Mesendoderm (in vitro differentiated cells): ENCODE data around the gene ARHGAP45.
"Not testable (repeated sequence)": the region's sequence is repeated elsewhere in the genome, so short reads cannot be mapped to it uniquely, and the experiment has no call there.

Experiments
- DNase-seq: peaks from one replicate; pipeline ENCODE4 v3.0.0; 2013
- H2AK5ac ChIP-seq: 2 replicates; pipeline ENCODE4 v1.6.1; 2013; ENCODE audit warnings: low read length, inconsistent platforms
- H2BK120ac ChIP-seq: 2 replicates; pipeline ENCODE4 v1.6.1; 2013; ENCODE audit warnings: low read depth, mild to moderate bottlenecking, low read length, moderate library complexity, mixed read lengths
- H2BK15ac ChIP-seq: replicated peaks from 2 replicates; pipeline ENCODE4 v1.6.1; 2013; ENCODE audit warnings: low read depth, mild to moderate bottlenecking, moderate library complexity
- H2BK5ac ChIP-seq: 2 replicates; pipeline ENCODE4 v1.6.1; 2013; ENCODE audit warnings: low read length, inconsistent platforms
- H3K18ac ChIP-seq: 2 replicates; pipeline ENCODE4 v1.6.1; 2013; ENCODE audit warnings: mild to moderate bottlenecking, low read length, mixed read lengths
- H3K23ac ChIP-seq: one replicate; pipeline ENCODE4 v1.6.1; 2013; ENCODE audit warnings: low read length
- H3K27ac ChIP-seq: 2 replicates; pipeline ENCODE4 v1.5.1; 2013; ENCODE audit warnings: low read depth, mild to moderate bottlenecking, inconsistent platforms, low read length, moderate library complexity
- H3K27me3 ChIP-seq: 2 replicates; pipeline ENCODE4 v1.6.1; 2013; ENCODE audit warnings: low read length, control low read depth, mild to moderate bottlenecking, inconsistent platforms; ENCODE audit not compliant: insufficient read depth, poor library complexity
- H3K36me3 ChIP-seq: 2 replicates; pipeline ENCODE4 v1.6.1; 2013; ENCODE audit warnings: low read length, inconsistent platforms; ENCODE audit not compliant: control insufficient read depth, insufficient read depth
- H3K4ac ChIP-seq: one replicate; pipeline ENCODE4 v1.6.1; 2013; ENCODE audit warnings: low read depth, mild to moderate bottlenecking, low read length, moderate library complexity
- H3K4me1 ChIP-seq: 2 replicates; pipeline ENCODE4 v1.6.1; 2013; ENCODE audit warnings: low read depth, low read length, inconsistent platforms; ENCODE audit not compliant: control insufficient read depth
- H3K4me2 ChIP-seq: 2 replicates; pipeline ENCODE4 v1.6.1; 2013; ENCODE audit warnings: low read length
- H3K4me3 ChIP-seq: 2 replicates; pipeline ENCODE4 v1.5.1; 2013; ENCODE audit warnings: mild to moderate bottlenecking, low read length
- H3K56ac ChIP-seq: one replicate; pipeline ENCODE4 v1.6.1; 2013; ENCODE audit warnings: low read length
- H3K79me1 ChIP-seq: 2 replicates; pipeline ENCODE4 v1.6.1; 2013; ENCODE audit warnings: low read length, inconsistent platforms
- H3K79me2 ChIP-seq: 2 replicates; pipeline ENCODE4 v1.6.1; 2013; ENCODE audit warnings: mild to moderate bottlenecking, low read length; ENCODE audit not compliant: control insufficient read depth, insufficient read depth
- H3K9ac ChIP-seq: 2 replicates; pipeline ENCODE4 v1.6.1; 2013; ENCODE audit warnings: low read length, inconsistent platforms
- H4K5ac ChIP-seq: one replicate; pipeline ENCODE4 v1.6.1; 2013; ENCODE audit warnings: low read length
- H4K8ac ChIP-seq: one replicate; pipeline ENCODE4 v1.6.1; 2013; ENCODE audit warnings: low read depth, mild to moderate bottlenecking, control low read depth, low read length, moderate library complexity
- WGBS: extraction: QIAGEN DNeasy Blood & Tissue Kit; methylation state at CpG from one replicate; pipeline ENCODE4 v1.1.7; 2013; ENCODE audit warnings: low lambda C conversion rate, missing lambda C conversion rate; ENCODE audit not compliant: insufficient coverage; ENCODE audit errors: extremely low coverage; 5-methylcytosine and 5-hydroxymethylcytosine counted together

ARHGAP45 gene

DNA sequence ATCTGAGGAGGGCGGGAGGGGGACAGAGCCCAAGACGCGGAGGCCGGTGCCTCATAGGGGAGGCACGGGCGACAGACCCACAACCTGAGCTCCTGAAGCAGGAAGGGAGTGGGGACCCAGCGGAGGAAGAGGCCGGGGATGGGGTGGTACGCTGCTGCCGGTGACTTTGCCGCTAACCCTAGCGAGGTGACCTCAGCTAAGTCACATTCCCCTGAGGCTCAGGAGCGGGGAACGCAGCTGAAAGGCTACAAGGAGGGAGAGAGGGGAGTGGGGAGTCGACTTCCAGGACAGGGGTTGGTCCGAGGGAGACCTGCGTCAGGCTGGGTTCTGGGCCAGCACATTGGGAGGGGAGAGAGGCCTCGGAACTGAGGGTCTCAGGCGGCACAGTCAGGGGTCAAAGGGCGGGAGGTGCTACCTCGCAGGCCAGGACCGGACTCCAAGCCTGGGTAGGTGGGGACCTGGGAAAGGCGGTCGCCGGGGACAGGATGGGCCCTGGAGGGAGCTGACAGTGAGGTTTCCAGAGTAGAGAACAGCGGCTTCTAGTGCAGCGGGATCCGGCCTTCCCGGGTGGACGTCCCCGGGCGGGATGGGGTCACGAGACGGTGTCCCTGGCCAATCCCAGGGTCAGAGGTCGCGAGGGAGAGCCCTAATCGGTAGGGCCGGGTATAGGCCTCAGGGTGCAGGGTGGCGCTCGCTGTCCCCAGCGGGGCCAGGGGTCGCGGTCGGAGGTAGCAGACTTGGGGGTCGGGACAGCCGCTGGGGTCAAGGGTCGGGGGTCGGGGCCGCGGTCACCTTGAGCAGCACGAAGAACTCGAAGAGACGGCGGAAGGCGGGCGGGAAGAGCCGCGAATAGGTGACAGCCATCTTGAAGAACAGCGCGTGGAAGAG, 46.7 kb upstream of the ARHGAP45 start:
- peak overlapping the region; percentile 97 for H3K18ac ChIP-seq
- H3K4me2 ChIP-seq, result peak overlapping the region; percentile 85
- peak overlapping the region; percentile 87 for H3K9ac ChIP-seq
- no peak overlapping the region for H2BK15ac ChIP-seq
- no peak overlapping the region for H3K23ac ChIP-seq
- peak overlapping the region; percentile 96 for H3K56ac ChIP-seq
- no peak overlapping the region for H2BK5ac ChIP-seq
- peaks cover 55% of the 10 kb centered on the region for H3K79me2 ChIP-seq
- H3K27me3 ChIP-seq, result no peaks in the 10 kb centered on the region
- H3K79me1 ChIP-seq, result peaks cover 23% of the 10 kb centered on the region
- H3K27ac ChIP-seq, result peak overlapping the region; percentile 63
- WGBS, result no CpG with 5 or more reads among the region's 60 CpGs
- H3K4ac ChIP-seq, result peak overlapping the region; percentile 44
- no peak overlapping the region for H2AK5ac ChIP-seq
- H3K36me3 ChIP-seq, result no peaks in the 10 kb centered on the region
- H4K8ac ChIP-seq, result no peak overlapping the region
- peaks cover 6% of the 10 kb centered on the region for H3K4me1 ChIP-seq
- H3K4me3 ChIP-seq, result peak overlapping the region; percentile 77
- peak; percentile 64 for DNase-seq
- H4K5ac ChIP-seq, result no peak overlapping the region
- H2BK120ac ChIP-seq, result no peak overlapping the region

DNA sequence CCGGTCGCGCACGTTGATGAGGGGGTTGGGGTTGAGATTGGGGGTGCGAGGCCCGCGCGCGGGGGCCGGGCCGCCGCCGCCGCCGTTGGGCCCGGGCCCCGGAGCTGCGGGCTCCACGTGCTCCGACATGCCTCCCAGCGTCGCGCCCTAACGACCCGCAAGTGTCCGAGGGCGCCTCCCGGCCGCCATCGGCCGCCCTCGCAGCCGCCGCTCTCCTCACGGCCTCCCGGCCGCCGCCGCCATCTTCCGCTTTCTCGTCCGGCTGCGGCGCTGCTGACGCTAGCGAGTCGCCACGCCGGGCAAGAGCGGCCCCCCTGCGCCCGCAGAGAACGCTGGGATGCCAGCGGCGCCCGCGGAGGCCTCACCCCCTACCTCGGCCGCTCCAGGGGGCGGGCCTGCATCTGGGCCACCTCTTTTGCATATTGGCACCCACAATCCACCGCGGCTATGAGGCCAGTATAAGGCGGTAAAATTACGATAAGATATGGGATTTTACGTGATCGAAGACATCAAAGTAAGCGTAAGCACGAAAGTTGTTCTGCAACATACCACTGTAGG, 46.0 kb upstream of the ARHGAP45 start, which contains the start of gene TMEM259:
TSS of gene TMEM259 (minus strand) at position 256 of the 558 bp plus-strand sequence. CDS start at position 129, 127 bp downstream.
- H3K23ac ChIP-seq, result no peak within 1 kb of the TSS
- H2BK15ac ChIP-seq, result no peak within 1 kb of the TSS
- peaks cover 17% of the 10 kb centered on the region for H3K79me1 ChIP-seq
- H3K79me2 ChIP-seq, result peaks cover 47% of the 10 kb centered on the region
- peak within 1 kb of the TSS; percentile 85 for H3K4me2 ChIP-seq
- no peaks in the 10 kb centered on the region for H3K36me3 ChIP-seq
- peak within 1 kb of the TSS; percentile 44 for H3K4ac ChIP-seq
- no peak within 1 kb of the TSS for H4K8ac ChIP-seq
- peak within 1 kb of the TSS; percentile 87 for H3K9ac ChIP-seq
- peaks cover 6% of the 10 kb centered on the region for H3K4me1 ChIP-seq
- peak; percentile 97 for DNase-seq
- H2BK5ac ChIP-seq, result peak within 1 kb of the TSS; percentile 64
- H2BK120ac ChIP-seq, result no peak within 1 kb of the TSS
- no peak within 1 kb of the TSS for H2AK5ac ChIP-seq
- H3K4me3 ChIP-seq, result peak within 1 kb of the TSS; percentile 77
- WGBS, result no CpG with 5 or more reads among the region's 68 CpGs
- H3K18ac ChIP-seq, result peak within 1 kb of the TSS; percentile 97
- peak within 1 kb of the TSS; percentile 63 for H3K27ac ChIP-seq
- H3K56ac ChIP-seq, result peak within 1 kb of the TSS; percentile 96
- H4K5ac ChIP-seq, result no peak within 1 kb of the TSS
- no peaks in the 10 kb centered on the region for H3K27me3 ChIP-seq

DNA sequence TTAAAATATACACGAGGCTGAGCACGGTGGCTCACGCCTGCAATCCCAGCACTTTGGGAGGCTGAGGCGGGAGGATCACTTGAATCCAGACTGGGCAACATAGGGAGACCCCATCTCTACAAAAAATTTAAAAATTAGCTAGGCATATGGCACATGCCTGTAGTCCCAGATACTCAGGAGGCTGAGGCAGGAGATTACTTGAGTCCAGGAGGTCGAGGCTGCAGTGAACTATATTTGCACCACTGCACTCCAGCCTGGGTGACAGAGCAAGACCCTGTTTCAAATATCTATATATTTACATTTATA, 43.1 kb upstream of the ARHGAP45 start:
- H2AK5ac ChIP-seq, H4K8ac ChIP-seq, H3K4me1 ChIP-seq, H3K18ac ChIP-seq, H3K4me3 ChIP-seq, H4K5ac ChIP-seq, H3K36me3 ChIP-seq, H2BK120ac ChIP-seq, H3K56ac ChIP-seq, H3K79me1 ChIP-seq, H3K27ac ChIP-seq, DNase-seq, H2BK15ac ChIP-seq, H3K27me3 ChIP-seq, H3K23ac ChIP-seq, H3K9ac ChIP-seq, H2BK5ac ChIP-seq, H3K4ac ChIP-seq, H3K4me2 ChIP-seq: not testable (repeated sequence)
- WGBS, result no CpG with 5 or more reads among the region's 5 CpGs
- H3K79me2 ChIP-seq, result peaks cover 41% of the 10 kb centered on the region

DNA sequence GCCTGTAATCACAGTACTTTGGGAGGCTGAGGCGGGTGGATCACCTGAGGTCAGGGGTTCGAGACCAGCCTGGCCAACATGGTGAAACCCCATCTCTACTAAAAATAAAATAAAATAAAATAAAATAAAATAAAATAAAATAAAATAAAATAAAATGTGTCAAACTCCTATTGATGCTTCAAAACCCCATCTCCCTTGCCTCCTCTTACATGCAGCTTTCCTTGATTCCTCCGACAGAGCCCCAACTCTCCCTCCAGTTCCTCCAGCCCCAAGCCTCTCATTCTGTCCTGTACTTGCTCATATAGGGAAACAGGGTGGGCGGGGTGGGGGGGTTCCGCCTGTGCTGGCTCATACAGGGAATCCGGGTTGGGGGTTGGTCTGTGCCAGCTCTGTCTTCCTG, 41.9 kb upstream of the ARHGAP45 start:
- H4K5ac ChIP-seq, H3K18ac ChIP-seq, H4K8ac ChIP-seq, H3K36me3 ChIP-seq, H3K79me1 ChIP-seq, H2BK15ac ChIP-seq, H3K9ac ChIP-seq, H3K23ac ChIP-seq, H2BK5ac ChIP-seq, H3K56ac ChIP-seq, H3K4ac ChIP-seq, H3K4me2 ChIP-seq, H3K27me3 ChIP-seq, H2BK120ac ChIP-seq, H3K27ac ChIP-seq, DNase-seq, H2AK5ac ChIP-seq, H3K4me3 ChIP-seq, H3K4me1 ChIP-seq: not testable (repeated sequence)
- peaks cover 37% of the 10 kb centered on the region for H3K79me2 ChIP-seq
- no CpG with 5 or more reads among the region's 6 CpGs for whole genome bisulfite sequencing

DNA sequence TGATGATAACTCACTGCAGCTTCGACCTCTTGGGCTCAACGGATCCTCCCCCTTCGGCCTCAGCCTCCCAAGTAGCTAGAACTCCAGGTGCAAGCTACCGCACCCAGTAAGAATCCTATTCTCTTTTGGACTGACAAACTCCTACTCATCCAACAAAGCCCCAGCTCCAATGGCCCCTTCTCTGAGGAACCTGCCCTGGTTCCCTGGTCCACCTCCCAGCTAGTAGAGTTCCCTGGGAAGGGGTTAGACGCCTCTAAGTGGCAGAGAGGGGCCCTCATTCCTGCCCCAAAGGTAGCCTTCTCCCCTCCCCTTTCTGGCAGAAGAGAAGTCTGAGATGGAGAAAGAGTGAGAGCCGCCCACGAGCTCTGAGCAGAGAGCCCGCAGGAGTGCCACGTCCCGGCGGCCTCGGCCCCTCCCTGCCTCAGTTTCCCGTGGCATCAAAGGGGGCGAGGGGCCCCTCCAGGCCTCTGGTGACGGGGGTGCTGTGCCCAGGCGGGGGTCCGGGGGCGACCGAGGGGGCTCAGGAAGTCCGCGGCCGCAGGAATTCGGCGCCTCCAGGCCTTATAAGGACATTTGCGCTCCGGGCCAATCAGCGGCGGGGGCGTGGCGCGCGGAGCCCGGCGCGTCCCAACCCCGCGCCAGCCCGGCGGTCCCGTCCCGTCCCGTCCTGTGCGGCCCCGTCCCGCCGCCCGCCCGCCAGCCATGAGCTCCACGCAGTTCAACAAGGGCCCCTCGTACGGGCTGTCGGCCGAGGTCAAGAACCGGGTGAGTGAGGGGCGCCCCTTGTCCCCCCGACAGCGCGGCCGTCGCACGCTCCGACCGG, 40.8 kb upstream of the ARHGAP45 start, which contains the start of gene CNN2:
TSS of gene CNN2 (plus strand) at position 649 of the 823 bp plus-strand sequence. CDS start at position 703, 54 bp downstream.
- no peaks in the 10 kb centered on the region for H3K27me3 ChIP-seq
- no peaks in the 10 kb centered on the region for H3K36me3 ChIP-seq
- H3K4me2 ChIP-seq, result peak within 1 kb of the TSS; percentile 84
- H3K18ac ChIP-seq, result peak within 1 kb of the TSS; percentile 89
- peak within 1 kb of the TSS; percentile 97 for H3K27ac ChIP-seq
- H4K5ac ChIP-seq, result no peak within 1 kb of the TSS
- peak within 1 kb of the TSS; percentile 52 for H2BK120ac ChIP-seq
- H3K56ac ChIP-seq, result peak within 1 kb of the TSS; percentile 97
- H3K4me3 ChIP-seq, result peak within 1 kb of the TSS; percentile 94
- peak within 1 kb of the TSS; percentile 29 for H4K8ac ChIP-seq
- no peaks in the 10 kb centered on the region for H3K4me1 ChIP-seq
- H2BK5ac ChIP-seq, result peak within 1 kb of the TSS; percentile 88
- H3K23ac ChIP-seq, result peak within 1 kb of the TSS; percentile 94
- no peak within 1 kb of the TSS for H2BK15ac ChIP-seq
- peaks cover 3% of the 10 kb centered on the region for H3K79me1 ChIP-seq
- H3K79me2 ChIP-seq, result peaks cover 36% of the 10 kb centered on the region
- peak within 1 kb of the TSS; percentile 98 for H3K9ac ChIP-seq
- no CpG with 5 or more reads among the region's 63 CpGs for WGBS
- peak within 1 kb of the TSS; percentile 95 for H3K4ac ChIP-seq
- peak within 1 kb of the TSS; percentile 65 for H2AK5ac ChIP-seq
- DNase-seq, result peak; percentile 89
